GM12873 (cell line): Measurements from ENCODE around the gene MED15.

Source experiments
- TF ChIP-seq, protein P1 (sequence below): IDR thresholded peaks from 2 replicates; pipeline ENCODE4 v1.5.1; 2012; ENCODE audit warnings: low read depth, mild to moderate bottlenecking, moderate library complexity, low read length, control low read depth; ENCODE audit not compliant: insufficient read depth; ENCODE audit errors: missing control alignments

Gene MED15

GRCh38 chr22:20475115-20475436 lies 32.3 kb upstream of the MED15 start:
- TF ChIP-seq, protein P1, sequence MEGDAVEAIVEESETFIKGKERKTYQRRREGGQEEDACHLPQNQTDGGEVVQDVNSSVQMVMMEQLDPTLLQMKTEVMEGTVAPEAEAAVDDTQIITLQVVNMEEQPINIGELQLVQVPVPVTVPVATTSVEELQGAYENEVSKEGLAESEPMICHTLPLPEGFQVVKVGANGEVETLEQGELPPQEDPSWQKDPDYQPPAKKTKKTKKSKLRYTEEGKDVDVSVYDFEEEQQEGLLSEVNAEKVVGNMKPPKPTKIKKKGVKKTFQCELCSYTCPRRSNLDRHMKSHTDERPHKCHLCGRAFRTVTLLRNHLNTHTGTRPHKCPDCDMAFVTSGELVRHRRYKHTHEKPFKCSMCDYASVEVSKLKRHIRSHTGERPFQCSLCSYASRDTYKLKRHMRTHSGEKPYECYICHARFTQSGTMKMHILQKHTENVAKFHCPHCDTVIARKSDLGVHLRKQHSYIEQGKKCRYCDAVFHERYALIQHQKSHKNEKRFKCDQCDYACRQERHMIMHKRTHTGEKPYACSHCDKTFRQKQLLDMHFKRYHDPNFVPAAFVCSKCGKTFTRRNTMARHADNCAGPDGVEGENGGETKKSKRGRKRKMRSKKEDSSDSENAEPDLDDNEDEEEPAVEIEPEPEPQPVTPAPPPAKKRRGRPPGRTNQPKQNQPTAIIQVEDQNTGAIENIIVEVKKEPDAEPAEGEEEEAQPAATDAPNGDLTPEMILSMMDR: no peak

DNA sequence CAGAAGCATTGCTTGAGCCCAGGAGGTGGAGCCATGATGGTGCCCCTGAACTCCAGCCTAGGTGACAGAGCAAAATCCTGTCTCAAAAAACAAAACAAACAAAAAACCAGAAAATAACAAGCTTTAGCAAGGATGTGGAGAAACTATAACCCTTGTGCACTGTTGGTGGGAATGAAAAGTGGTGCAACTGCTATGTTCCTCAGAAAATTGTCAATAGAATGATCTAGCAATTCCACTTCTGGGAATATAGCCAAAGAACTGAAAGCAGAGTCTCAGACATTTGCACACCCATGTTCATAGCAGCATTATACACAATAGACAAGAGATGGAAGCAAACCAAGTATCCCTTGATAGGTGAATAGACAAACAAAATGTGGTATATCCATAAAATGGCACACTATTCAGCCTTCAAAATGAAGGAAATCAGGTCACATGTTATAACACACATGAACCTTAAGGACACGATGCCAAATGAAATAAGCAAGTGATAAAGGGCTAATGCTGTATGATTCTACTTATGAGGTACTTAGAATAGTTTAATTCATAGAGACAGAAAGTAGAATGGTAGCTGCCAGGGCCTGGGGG lies 27.7 kb upstream of the MED15 start:
- TF ChIP-seq, protein P1: no peak

DNA sequence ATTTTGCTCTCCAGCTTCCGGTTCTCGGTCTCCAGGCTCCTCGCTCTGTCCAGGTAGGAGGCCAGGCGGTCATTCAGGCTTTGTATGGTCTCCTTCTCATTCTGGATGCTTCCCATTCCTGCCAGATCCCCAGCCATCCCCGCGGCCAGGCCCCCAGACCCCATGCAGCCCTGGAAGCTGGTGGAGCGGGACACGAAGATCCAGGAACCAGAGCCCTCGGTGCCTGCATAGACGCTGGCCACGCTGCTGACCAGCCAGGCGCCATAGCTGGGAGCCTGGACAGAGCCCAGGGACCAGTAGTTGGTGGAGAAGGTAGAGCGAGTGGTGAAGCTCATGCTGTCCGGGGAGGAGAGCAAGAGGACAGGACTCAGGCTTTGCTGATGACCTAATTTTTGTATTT lies 23.6 kb upstream of the MED15 start:
- TF ChIP-seq, protein P1: no peak

- TF ChIP-seq, protein P1: no peak
Observed at GRCh38 chr22:20484948-20485683, 22.3 kb upstream of the MED15 start.

DNA sequence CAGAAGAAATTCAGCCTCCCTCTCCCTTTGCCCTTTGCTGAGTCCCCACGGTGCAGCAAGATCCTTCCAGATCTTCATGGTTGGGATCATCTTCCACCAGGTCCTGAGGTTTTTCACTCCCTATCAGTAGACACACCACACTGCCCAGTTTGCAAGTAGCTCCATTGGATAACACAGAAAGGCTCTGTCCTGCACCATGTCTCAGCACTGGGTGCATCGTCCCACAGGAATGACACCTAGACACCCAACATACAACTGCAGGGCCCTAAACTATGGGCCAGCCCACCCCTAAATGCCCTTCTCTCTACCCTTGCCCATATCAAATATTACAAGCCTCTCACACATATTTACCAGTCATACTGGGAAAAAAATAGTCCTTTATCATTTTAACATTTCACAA lies 21.2 kb upstream of the MED15 start:
- TF ChIP-seq, protein P1: no peak

DNA sequence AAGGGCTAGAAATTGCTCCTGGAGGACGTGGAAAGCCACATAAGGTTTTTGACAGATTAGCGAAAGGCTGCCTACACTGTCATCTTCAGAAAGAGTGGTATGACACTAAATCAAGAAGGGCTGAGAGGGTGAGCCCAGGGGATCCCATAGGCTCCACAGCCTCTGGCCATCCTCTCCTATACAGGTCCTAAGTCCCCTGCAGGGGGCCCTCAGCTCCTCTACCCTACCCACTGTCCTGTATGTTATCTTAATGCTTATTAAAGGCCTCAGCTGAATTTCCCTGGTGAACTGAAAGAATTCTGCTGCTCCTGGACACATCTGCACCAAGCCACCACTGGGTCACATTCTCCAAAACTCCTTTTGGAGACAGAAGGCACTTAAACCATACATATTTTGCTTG lies 19.7 kb upstream of the MED15 start:
- TF ChIP-seq, protein P1: no peak

DNA sequence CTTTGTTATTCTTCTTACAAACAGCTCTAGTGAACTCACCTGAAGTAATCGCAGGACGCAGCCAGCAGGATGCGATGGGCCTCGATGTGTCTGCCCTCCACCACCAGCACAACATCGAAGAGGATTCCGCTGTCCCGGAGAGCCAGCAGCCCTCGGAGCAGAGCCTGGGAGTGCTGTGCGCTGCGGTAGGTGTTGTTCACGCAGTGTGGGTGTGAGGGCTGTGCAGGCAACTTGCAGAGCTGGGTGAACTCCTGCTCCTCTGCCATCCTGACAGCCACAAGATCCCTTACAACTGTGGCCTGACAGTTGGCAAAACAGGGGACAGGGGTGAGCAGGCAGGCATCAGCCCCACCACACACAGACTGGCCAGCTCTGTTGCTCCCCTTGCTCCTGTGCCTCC lies 18.5 kb upstream of the MED15 start:
- TF ChIP-seq, protein P1: no peak
